GM18507 (cell line): Measurements from ENCODE around the gene FBXO44.

Source experiments
- DNase-seq: peaks from one replicate; pipeline ENCODE4 v3.0.0; 2011; ENCODE audit warnings: low read depth; ENCODE audit not compliant: insufficient read length; ENCODE audit errors: extremely low spot score
- FAIRE-seq: peaks from 2 replicates; lab custom pipeline; 2011; peaks lifted over from hg19 to GRCh38; lab: Jason Lieb, UNC

The FBXO44 gene

GRCh38 chr1:11653861-11654136, 878 bp upstream of the FBXO44 start:
- FAIRE-seq: no peak
- DNase-seq: no peak

DNA sequence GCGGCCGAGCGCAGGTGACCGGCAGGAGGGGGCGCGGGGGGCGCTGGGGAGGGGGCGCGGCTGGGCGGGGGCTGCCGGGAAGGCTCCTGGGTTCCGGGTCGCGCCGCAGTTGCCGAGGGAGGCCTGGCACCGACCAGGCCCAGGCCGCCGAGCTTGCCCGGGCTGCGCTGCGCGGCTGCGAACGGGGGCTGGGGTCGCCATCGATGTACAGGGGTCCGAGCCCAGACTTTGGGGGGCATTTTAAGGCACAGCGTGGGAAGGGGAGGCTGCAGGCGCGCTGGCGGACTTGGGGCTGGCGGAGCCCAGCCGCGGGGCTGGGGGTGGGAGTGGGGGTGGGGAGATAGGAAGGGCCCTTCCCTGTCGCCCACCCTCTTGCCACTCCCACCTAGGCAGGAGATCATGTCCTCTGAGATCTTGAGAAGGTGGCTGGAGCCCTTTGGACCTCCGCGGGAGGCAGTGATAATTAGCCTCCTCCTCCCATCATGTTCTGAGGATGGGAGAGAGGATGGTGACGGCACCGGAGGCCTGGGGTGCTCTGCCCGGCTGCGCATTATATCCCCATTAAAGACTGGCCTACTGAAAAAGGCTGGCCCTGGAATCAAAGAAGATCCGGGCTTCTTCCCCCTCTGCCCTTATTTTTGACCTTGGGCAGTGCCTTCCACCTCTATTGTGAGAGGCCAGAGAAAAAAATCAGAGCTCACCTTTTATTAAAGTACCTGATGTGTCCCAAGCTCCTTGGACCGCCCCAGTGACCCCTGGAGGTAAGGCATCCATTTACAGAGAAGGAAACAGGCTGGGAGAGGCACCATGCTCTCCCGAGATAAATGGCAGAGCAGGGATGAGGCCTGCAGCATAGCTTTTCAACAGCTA, 497 bp downstream of the FBXO44 start:
- FAIRE-seq: no peak
- no peak for DNase-seq

DNA sequence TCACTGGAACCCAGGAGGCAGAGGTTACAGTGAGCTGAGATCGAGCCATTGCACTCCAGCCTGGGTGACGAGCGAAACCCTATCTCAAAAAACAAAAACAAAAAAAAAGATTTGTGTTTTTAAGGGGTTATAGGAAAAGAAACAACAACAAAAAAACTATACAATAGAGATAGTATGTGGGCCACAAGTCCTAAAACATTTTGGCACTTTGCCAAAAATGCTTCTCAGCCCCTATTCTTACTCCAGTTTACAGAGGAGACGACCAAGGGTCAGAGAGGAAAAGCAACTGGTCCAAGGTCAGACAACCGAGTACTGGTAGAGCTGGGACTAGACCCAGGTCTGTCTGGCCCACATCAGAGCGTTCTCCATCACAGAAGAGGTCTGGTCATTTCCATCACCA, 3.0 kb downstream of the FBXO44 start:
- no peak for DNase-seq
- no peak for FAIRE-seq

- no peak for FAIRE-seq
- no peak for DNase-seq
Observed at GRCh38 chr1:11658542-11658941, 3.9 kb downstream of the FBXO44 start.

- FAIRE-seq (no peak), DNase-seq (no peak)
Observed at GRCh38 chr1:11659748-11660147, 5.1 kb downstream of the FBXO44 start.

DNA sequence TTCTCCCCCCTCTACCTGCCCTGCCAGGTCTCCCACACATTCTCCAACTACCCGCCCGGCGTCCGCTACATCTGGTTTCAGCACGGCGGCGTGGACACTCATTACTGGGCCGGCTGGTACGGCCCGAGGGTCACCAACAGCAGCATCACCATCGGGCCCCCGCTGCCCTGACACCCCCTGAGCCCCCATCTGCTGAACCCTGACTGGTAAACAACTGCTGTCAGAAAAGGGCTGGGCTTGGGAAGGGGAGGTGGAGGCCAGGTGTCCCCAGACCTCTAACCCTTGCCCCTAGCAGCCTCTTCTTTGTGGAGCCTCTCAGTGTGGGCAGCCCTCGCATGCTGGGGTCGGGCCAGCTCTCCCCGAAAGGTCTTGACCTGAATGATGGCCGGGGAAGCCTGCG, 6.4 kb downstream of the FBXO44 start:
- FAIRE-seq: no peak

DNA sequence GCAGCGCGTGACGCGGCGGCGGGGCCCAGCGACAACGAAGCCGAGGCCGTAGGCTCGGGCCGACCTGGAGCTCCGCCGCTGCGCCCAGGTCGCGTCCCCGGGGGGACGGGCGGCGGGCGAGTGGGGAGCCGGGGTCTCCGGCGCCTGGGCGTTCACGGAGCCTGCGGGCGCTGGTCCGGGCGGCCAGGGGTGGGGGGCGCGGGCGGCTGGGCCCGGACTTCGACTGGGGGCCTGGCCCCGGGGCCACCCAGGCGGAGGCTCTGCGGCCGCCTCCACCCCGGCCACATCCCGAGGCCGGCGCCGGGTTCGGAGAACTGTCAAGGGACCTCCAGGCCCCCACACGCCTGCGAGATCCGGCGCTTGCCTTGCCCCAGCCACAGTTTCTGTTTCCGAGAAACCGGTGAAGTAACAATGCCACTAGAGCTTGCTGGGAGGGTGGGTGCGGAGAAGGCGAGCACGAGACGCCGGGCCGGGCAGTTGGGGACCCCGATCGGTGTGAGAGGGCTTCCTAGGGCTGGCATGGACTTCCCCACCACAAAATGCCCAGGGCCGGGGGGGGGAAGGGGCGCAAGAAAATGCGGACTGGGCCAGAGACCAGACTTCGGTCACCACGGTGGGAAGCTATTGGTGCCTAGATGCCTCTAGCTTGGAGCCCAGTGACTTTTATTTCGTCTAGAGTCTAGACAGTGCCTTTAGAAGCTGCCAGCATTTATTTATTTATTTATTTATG, 9.8 kb downstream of the FBXO44 start:
- FAIRE-seq (peak; percentile 89), DNase-seq (no peak)

More for the DNA sequence above, 6.4 kb downstream of the FBXO44 start:
- DNase-seq: no peak

- FAIRE-seq: no peak
- DNase-seq: no peak
Observed at GRCh38 chr1:11668516-11668915, 13.8 kb downstream of the FBXO44 start.

GRCh38 chr1:11670747-11671146, 16.1 kb downstream of the FBXO44 start:
- FAIRE-seq: peak; percentile 66
- no peak for DNase-seq

DNA sequence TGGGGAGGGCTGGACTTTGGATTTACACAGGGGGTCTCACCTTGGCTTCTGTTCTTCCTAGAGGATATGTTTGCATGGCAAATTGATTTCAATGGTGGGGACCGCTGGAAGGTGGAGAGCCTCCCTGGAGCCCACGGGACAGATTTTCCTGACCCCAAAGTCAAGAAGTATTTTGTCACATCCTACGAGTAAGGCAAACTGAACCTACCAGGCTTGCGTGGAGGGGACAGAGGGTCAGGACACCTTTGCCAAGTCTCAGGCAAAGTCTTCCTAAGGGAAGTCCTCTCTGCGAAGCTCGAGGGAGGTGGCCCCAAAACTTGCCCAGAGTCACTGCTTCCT, 16.5 kb downstream of the FBXO44 start:
- no peak for DNase-seq
- no peak for FAIRE-seq

GRCh38 chr1:11671544-11672286, 17.0 kb downstream of the FBXO44 start:
- DNase-seq (no peak), FAIRE-seq (no peak)

DNA sequence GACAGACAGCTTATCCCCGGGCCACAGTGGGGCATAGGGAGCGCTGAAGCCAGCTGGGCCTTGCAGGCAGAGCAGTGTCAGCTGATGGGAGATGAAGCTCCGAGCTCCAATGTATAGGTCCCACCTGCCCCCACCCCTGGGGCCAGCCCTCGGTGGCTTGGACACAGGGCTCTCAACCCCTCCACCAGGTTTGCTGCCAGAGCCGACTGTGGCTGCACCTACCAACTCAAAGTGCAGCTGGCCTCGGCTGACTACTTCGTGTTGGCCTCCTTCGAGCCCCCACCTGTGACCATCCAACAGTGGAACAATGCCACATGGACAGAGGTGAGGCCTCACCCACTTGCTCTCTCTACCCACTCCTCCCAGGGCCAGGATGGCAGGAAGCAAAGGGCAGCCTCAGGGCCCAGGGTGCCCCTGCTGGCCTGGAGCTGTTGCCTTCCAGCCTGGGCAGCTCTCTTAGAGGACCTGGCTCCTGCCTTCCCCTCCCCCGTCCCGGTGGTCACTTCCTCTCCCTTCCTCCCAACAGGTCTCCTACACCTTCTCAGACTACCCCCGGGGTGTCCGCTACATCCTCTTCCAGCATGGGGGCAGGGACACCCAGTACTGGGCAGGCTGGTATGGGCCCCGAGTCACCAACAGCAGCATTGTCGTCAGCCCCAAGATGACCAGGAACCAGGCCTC, 18.6 kb downstream of the FBXO44 start:
- no peak for FAIRE-seq

DNA sequence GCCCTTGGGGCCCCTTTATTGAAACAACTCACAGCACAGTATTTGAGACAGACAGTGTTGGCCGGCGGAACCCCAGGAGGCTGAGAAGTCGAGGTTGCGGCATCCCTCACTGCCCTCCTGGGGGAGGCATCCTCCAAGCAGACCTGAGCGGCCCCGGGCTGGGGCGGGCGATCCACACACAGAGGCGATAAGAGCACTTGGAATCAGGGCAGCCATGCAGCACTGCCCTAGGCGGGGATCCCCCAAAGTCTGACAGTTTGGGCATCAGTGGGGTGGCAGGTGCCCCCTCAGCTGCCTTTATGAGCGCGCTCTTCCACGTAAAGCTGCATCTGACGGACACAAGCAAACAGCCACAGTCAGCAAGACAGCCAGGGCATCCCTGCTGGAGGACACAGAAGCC, 19.8 kb downstream of the FBXO44 start:
- DNase-seq (no peak), FAIRE-seq (no peak)

More for the DNA sequence above, 18.6 kb downstream of the FBXO44 start:
- DNase-seq: no peak

DNA sequence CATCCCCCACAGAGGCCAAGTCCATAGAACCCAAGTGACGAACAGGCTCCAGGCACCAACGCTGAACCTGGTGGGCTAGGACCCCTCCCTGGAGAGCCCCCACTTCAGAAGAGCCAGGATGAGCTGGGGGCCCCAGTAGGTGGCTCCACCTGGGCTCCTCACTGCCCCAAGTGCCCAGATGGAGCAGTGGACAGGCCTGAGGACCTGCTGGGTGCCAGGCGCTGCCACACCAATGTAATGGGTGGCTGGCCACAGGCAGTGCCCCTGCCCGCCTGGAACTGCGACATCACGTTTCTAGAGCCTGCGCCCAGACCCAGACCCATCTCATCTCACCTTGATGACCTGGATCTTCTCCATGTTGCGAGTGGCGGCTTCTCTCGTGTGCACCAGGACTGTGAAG, 20.6 kb downstream of the FBXO44 start:
- no peak for DNase-seq
- no peak for FAIRE-seq

DNA sequence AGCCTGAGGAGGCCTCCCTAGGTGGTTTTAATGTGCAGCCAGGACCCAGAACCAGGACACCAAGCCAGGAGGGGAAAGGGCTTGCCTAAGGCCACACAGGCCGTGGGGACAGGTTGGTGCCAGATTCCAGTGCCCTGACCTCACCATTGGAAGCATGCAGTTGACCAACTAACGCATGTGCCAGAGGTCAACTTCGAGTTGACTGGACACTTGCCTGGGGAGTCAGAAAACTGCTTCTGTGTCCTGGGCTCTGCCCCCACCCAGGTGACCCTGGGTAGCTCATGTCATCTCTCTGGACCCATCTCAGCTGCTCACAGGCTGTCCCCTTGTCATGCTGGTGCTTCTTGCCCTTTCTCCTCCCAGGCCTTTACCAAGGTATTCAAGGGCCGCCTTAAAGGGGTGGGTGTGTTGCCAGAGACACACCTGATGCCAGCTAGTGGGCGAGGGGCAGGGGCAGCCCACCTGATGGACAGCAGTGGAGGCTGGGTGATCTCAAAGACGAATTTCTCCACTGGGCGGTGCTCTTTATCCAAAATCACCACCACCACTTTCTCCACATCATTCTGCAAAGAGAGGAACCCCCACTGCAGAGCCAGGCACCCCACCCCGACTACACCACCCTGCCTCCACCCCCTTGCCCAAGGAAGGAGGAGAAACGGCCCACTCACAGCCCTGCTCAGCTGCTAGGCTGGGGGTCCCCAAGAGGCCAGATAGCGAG, 21.9 kb downstream of the FBXO44 start:
- no peak for DNase-seq
- no peak for FAIRE-seq

DNA sequence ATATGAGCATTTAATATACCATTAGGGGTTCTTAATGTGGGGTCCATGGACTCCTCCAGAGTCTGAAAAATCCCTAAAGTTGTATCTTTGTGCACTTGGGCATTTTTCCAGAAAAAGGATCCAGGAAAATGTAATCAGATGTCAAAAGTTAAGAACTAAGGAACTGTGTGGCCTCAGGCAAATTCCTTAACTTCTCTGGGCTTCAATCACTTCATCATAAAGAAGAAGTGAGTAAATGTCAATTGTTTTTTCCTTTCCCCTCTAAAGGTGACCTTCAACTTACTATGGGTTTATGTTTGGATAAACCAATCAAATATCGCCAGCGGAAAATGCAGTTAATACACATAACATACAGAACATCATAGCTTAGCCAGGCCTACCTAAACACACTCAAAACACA, 23.8 kb downstream of the FBXO44 start:
- FAIRE-seq (no peak), DNase-seq (no peak)

DNA sequence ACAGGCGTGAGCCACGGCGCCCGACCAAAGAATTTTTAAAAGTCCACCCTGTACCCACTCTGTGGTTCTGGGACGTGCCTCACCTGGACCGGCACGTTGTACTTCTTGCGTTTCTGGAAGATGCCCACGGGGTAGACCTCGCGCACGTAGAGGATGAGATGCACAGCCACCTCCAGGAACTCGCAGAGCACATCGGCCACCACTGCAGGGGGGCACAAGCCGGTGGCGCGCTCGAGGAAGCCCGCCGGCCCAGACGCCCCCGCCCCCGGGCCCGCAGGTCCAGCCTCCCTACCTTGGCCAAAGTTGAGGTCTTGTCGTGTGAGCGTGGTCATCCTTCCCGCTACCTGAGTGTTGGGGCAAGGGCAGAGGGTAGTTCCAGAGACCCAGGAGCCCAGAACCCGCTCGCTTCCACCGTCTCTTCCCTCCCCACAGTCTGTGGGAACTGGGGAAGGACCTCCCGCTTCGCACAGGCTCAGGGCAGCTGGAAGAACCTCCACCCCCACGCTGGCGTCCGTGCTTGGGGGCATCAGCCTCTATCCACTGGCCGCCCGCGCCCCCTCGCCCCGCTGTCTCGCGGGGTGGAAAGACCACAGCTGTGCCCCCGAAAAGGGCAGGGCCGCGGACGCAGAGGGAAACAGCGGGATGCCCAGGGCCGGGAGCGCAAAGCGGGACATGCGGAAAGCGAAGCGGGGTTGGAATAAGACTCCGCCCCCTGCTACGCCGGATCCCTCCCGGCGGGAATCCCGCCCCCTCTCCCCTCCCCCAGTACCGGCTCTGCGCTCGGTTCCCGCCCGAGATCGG, 25.8 kb downstream of the FBXO44 start:
- FAIRE-seq (no peak), DNase-seq (no peak)

DNA sequence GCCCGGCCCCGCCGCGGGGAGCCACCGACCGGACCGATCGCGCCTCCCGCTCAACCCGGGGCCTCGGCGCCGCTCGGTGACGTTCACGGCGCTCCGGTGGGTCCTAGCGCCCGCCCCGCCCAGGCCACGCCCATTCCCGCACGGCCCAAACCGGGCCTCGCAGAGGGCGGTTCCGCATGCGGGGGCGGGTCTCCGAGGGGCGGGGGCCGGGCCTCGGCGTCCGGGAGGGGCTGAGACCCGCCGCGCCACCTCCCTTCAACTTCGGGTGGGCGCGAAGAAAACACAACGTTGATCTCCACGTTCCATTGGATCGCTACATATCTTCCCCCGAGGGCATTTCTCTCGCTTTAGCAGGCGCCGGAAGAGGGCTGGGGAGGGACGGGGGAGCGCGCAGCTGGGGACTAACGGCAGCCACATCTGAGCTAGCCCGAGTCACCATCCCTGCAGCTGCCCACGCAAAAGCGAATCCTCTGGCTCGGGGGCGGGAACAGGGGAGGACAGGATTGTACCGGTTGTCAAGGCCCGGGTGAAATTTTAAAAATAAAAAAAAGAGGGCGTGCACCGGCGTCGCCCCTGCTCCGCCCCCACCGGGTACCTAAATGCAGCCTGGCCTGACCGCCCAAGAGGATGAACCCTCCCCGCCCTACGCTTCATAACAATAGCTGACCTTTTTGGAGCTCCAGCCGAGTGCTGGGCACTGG, 26.5 kb downstream of the FBXO44 start, which contains the start of gene MAD2L2:
MAD2L2 (minus strand) TSS at position 78 of the 701 bp plus-strand sequence. CDS start 547 bp downstream, outside the sequence.
- FAIRE-seq (peak; percentile 87), DNase-seq (peak; percentile 91)
